Measurements from ENCODE around the gene ZNF524.

DNA sequence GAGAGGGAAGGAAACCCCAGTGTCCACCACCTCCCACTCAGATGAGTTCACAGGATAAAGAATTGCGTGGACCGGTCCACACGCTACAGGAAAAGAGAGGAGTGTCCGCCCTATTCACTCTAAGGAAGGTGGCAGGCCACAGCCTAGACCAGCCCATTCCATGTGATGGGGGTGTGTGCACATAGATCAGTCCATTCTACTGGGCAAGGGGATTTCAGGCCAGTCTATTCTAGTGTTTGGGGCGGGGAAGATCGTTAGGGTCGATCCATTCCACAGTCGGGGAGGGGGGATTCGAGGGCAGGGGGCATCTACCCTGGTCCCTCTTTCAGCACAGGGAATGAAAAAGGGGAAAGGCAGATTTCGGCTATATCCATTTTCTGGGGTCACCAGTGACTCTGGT, 8.5 kb upstream of the ZNF524 start:
- TF ChIP-seq, protein P1, sequence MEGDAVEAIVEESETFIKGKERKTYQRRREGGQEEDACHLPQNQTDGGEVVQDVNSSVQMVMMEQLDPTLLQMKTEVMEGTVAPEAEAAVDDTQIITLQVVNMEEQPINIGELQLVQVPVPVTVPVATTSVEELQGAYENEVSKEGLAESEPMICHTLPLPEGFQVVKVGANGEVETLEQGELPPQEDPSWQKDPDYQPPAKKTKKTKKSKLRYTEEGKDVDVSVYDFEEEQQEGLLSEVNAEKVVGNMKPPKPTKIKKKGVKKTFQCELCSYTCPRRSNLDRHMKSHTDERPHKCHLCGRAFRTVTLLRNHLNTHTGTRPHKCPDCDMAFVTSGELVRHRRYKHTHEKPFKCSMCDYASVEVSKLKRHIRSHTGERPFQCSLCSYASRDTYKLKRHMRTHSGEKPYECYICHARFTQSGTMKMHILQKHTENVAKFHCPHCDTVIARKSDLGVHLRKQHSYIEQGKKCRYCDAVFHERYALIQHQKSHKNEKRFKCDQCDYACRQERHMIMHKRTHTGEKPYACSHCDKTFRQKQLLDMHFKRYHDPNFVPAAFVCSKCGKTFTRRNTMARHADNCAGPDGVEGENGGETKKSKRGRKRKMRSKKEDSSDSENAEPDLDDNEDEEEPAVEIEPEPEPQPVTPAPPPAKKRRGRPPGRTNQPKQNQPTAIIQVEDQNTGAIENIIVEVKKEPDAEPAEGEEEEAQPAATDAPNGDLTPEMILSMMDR (conservative IDR thresholded peaks at IDR 0.05 in 1 of 2, IDR thresholded peaks at IDR 0.05 in 1 of 2; ENCODE audit: low read depth in 1 of 2, low read length in 2 of 2): no peak
- TF ChIP-seq EZH2 (IDR thresholded peaks at IDR 0.05; ENCODE audit: low read length, missing control alignments): no peak

All from fibroblast of lung (primary cell).